LNCaP clone FGC (cell line): ENCODE measurements around the gene MVD.

ENCODE experiments used
- DNase-seq: peaks from one replicate; pipeline ENCODE4 v3.0.0-alpha.2; 2011; ENCODE audit warnings: low read depth
- H3K4me3 ChIP-seq: 2 replicates; pipeline ENCODE4 v1.5.1; 2011; ENCODE audit warnings: mild to moderate bottlenecking, low read depth, low read length, control low read depth
- CTCF ChIP-seq: IDR thresholded peaks from 2 replicates; pipeline ENCODE4 v1.5.1; 2012; ENCODE audit warnings: mild to moderate bottlenecking; ENCODE audit not compliant: control insufficient read depth, insufficient read depth; ENCODE audit errors: extremely low read depth

The MVD gene

GRCh38 chr16:88655053-88655732 is 7.7 kb downstream of the MVD start:
- no peak overlapping the region for H3K4me3 ChIP-seq
- DNase-seq, result no peak
- TF ChIP-seq CTCF, result no peak

GRCh38 chr16:88654363-88655052 is 8.4 kb downstream of the MVD start:
- TF ChIP-seq CTCF, result no peak
- H3K4me3 ChIP-seq, result no peak overlapping the region
- DNase-seq, result no peak

- DNase-seq, result no peak
- TF ChIP-seq CTCF, result no peak
- H3K4me3 ChIP-seq, result no peak overlapping the region
Measured at GRCh38 chr16:88653596-88654362, 9.1 kb downstream of the MVD start.

GRCh38 chr16:88653101-88653500 is 9.8 kb downstream of the MVD start:
- DNase-seq, result no peak
- TF ChIP-seq CTCF, result no peak
- H3K4me3 ChIP-seq, result no peak overlapping the region

- no peak for DNase-seq
- no peak for TF ChIP-seq CTCF
- H3K4me3 ChIP-seq, result no peak overlapping the region
Measured at GRCh38 chr16:88652762-88653063, 10.2 kb downstream of the MVD start.

- TF ChIP-seq CTCF, result no peak
- DNase-seq, result no peak
- H3K4me3 ChIP-seq, result no peak overlapping the region
Measured at GRCh38 chr16:88651989-88652761, 10.7 kb downstream of the MVD start.
